Stimulated activated CD8-positive, alpha-beta memory T cell treated with anti-CD3 and anti-CD28 coated beads, Interleukin-12 subunit alpha, Interleukin-12 subunit beta, amount 100 ng/mL, for 4 hours (primary cell): ENCODE measurements around the gene PRLH.

Source experiments
- DNase-seq: peaks from one replicate; pipeline ENCODE4 v3.0.0-alpha.2; 2020; ENCODE audit warnings: low read depth

Gene PRLH

GRCh38 chr2:237565974-237566373 lies 400 bp upstream of the PRLH start:
- DNase-seq = no peak

- no peak for DNase-seq
Observed at GRCh38 chr2:237567276-237568029, 1.1 kb downstream of the PRLH start.

- no peak for DNase-seq
Observed at GRCh38 chr2:237568121-237568660, 1.8 kb downstream of the PRLH start.

GRCh38 chr2:237569041-237569440 lies 2.7 kb downstream of the PRLH start:
- DNase-seq = no peak

GRCh38 chr2:237569896-237570295 lies 3.5 kb downstream of the PRLH start:
- DNase-seq = no peak

GRCh38 chr2:237570776-237571335 lies 4.5 kb downstream of the PRLH start:
- DNase-seq = no peak

- no peak for DNase-seq
Observed at GRCh38 chr2:237571551-237571950, 5.2 kb downstream of the PRLH start.

GRCh38 chr2:237572021-237572741 lies 5.8 kb downstream of the PRLH start:
- peak; percentile 68 for DNase-seq

- no peak for DNase-seq
Observed at GRCh38 chr2:237572742-237573101, 6.3 kb downstream of the PRLH start.

- DNase-seq = no peak
Observed at GRCh38 chr2:237573721-237574415, 7.5 kb downstream of the PRLH start.

GRCh38 chr2:237574467-237574866 lies 8.1 kb downstream of the PRLH start:
- no peak for DNase-seq

GRCh38 chr2:237574894-237575868 lies 8.8 kb downstream of the PRLH start:
- DNase-seq = no peak

GRCh38 chr2:237575869-237576862 lies 9.8 kb downstream of the PRLH start:
- no peak for DNase-seq

- DNase-seq = no peak
Observed at GRCh38 chr2:237576974-237577373, 10.6 kb downstream of the PRLH start.

GRCh38 chr2:237577458-237577857 lies 11.1 kb downstream of the PRLH start:
- DNase-seq = no peak

- no peak for DNase-seq
Observed at GRCh38 chr2:237577956-237578870, 11.8 kb downstream of the PRLH start.

GRCh38 chr2:237581326-237581725 lies 15.0 kb downstream of the PRLH start:
- DNase-seq = no peak

- DNase-seq = no peak
Observed at GRCh38 chr2:237581751-237582746, 15.7 kb downstream of the PRLH start.
